Nephron progenitor cell (in vitro differentiated cells): ENCODE results near the gene FCN2.

Source experiments
- DNase-seq: peaks from one replicate; pipeline ENCODE4 v3.0.0; 2021
- H3K27ac Mint-ChIP-seq: 2 replicates; pipeline ENCODE4 v1.8.0; 2021; ENCODE audit warnings: mild to moderate bottlenecking, moderate library complexity, mixed read lengths
- H3K27me3 Mint-ChIP-seq: 2 replicates; pipeline ENCODE4 v1.8.0; 2021; ENCODE audit warnings: mild to moderate bottlenecking, low read depth, mixed read lengths; ENCODE audit not compliant: poor library complexity
- H3K36me3 Mint-ChIP-seq: 2 replicates; pipeline ENCODE4 v1.8.0; 2021; ENCODE audit warnings: low read depth, mixed read lengths
- H3K4me1 Mint-ChIP-seq: 2 replicates; pipeline ENCODE4 v1.8.0; 2021; ENCODE audit warnings: mixed read lengths
- H3K4me3 Mint-ChIP-seq: 2 replicates; pipeline ENCODE4 v1.8.0; 2021; ENCODE audit warnings: mild to moderate bottlenecking, moderate library complexity, mixed read lengths
- H3K9me3 Mint-ChIP-seq: 2 replicates; pipeline ENCODE4 v1.8.0; 2021; ENCODE audit warnings: mild to moderate bottlenecking, moderate library complexity, mixed read lengths
- TF ChIP-seq, protein P1 (sequence below): fragments of 200-600 bp; sonication (generic); IDR thresholded peaks from 2 replicates; pipeline ENCODE4 v1.5.0; 2021; ENCODE audit warnings: antibody characterized with exemption

The FCN2 gene

GRCh38 chr9:134899168-134899567 is 18.6 kb downstream of the FCN2 start:
- Mint-ChIP-seq H3K36me3 (peaks cover 5% of the 10 kb centered on the region), H3K27ac (no peak overlapping the region), H3K4me3 (no peak overlapping the region), H3K4me1 (peaks cover 5% of the 10 kb centered on the region), H3K27me3 (peaks cover 10% of the 10 kb centered on the region), H3K9me3 (peaks cover 36% of the 10 kb centered on the region)
- TF ChIP-seq, protein P1, sequence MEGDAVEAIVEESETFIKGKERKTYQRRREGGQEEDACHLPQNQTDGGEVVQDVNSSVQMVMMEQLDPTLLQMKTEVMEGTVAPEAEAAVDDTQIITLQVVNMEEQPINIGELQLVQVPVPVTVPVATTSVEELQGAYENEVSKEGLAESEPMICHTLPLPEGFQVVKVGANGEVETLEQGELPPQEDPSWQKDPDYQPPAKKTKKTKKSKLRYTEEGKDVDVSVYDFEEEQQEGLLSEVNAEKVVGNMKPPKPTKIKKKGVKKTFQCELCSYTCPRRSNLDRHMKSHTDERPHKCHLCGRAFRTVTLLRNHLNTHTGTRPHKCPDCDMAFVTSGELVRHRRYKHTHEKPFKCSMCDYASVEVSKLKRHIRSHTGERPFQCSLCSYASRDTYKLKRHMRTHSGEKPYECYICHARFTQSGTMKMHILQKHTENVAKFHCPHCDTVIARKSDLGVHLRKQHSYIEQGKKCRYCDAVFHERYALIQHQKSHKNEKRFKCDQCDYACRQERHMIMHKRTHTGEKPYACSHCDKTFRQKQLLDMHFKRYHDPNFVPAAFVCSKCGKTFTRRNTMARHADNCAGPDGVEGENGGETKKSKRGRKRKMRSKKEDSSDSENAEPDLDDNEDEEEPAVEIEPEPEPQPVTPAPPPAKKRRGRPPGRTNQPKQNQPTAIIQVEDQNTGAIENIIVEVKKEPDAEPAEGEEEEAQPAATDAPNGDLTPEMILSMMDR = no peak
- DNase-seq = no peak

- Mint-ChIP-seq H3K36me3 (peaks cover 5% of the 10 kb centered on the region), H3K9me3 (peaks cover 30% of the 10 kb centered on the region), H3K4me3 (no peak overlapping the region), H3K4me1 (peaks cover 5% of the 10 kb centered on the region), H3K27ac (no peak overlapping the region), H3K27me3 (peaks cover 10% of the 10 kb centered on the region)
- TF ChIP-seq, protein P1 = no peak
- no peak for DNase-seq
These were observed 19.2 kb downstream of the FCN2 start for GRCh38 chr9:134899818-134900217.

DNA sequence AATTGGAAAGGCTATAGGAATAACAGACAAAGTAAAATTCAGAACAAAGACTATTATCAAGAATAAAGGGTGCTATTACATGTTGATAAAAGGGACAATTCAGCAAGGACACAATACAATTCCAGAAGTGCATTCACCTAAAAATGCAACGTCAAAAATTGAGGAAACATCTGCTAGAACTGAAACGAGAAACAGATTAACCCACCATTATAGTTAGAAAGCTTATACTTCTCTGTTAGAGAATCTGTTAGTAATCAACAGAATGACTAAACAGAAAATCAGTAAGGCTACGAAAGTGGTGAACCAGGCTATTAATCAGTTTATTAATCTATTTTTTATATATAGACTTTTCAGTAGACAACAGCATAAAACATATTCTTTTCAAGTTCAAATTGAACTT is 22.3 kb downstream of the FCN2 start:
- DNase-seq = no peak
- no peak overlapping the region for H3K4me3 Mint-ChIP-seq
- H3K36me3 Mint-ChIP-seq = peaks cover 5% of the 10 kb centered on the region
- H3K27me3 Mint-ChIP-seq = peaks cover 10% of the 10 kb centered on the region
- H3K27ac Mint-ChIP-seq = no peak overlapping the region
- H3K9me3 Mint-ChIP-seq = peaks cover 19% of the 10 kb centered on the region
- TF ChIP-seq, protein P1 = no peak
- no peaks in the 10 kb centered on the region for H3K4me1 Mint-ChIP-seq

GRCh38 chr9:134908524-134909309 is 28.1 kb downstream of the FCN2 start:
- H3K4me1 Mint-ChIP-seq = peaks cover 19% of the 10 kb centered on the region
- peaks cover 15% of the 10 kb centered on the region for H3K27me3 Mint-ChIP-seq
- TF ChIP-seq, protein P1 = no peak
- H3K27ac Mint-ChIP-seq = no peak overlapping the region
- no peaks in the 10 kb centered on the region for H3K9me3 Mint-ChIP-seq
- no peaks in the 10 kb centered on the region for H3K36me3 Mint-ChIP-seq
- no peak for DNase-seq
- H3K4me3 Mint-ChIP-seq = no peak overlapping the region

GRCh38 chr9:134909511-134910481 is 29.2 kb downstream of the FCN2 start:
- Mint-ChIP-seq H3K9me3 (no peaks in the 10 kb centered on the region), H3K4me1 (peaks cover 27% of the 10 kb centered on the region), H3K27me3 (peaks cover 15% of the 10 kb centered on the region), H3K4me3 (no peak overlapping the region), H3K36me3 (no peaks in the 10 kb centered on the region), H3K27ac (no peak overlapping the region)
- no peak for DNase-seq
- TF ChIP-seq, protein P1 = no peak
